Psoas muscle (tissue), 8 donors: ENCODE measurements around the gene IL5RA. TPM values are rescaled to one million over a fixed set of nuclear protein-coding genes. Genes with fewer than 3 reads are reported as not detected.

Experiments used
- ATAC-seq, 4 donors: fragments of 200-7000 bp; cut with Tn5 transposase; one replicate each; pipeline ENCODE4 v1.9.1; 2020; ENCODE audit warnings: moderate library complexity in 3 of 4, mild to moderate bottlenecking in 2 of 4
- DNase-seq, 2 donors: peaks; one replicate each; pipeline ENCODE4 v3.0.0-alpha.2; 2020
- H3K27ac ChIP-seq: fragments of 200-600 bp; one replicate; pipeline ENCODE4 v1.8.0; 2022
- H3K27me3 ChIP-seq, 3 donors: fragments of 200-600 bp in 1 of 3; one replicate each; pipeline versions ENCODE4 v1.6.1 to v1.8.0; 2013 to 2022; ENCODE audit warnings: low read length in 2 of 3, mild to moderate bottlenecking in 2 of 3, moderate library complexity in 1 of 3; ENCODE audit not compliant: insufficient read depth in 3 of 3
- H3K36me3 ChIP-seq, 2 donors: fragments of 200-600 bp in 1 of 2; one replicate each; pipeline versions ENCODE4 v1.6.1 to v1.8.0; 2013 to 2022; ENCODE audit warnings: low read depth in 1 of 2, mild to moderate bottlenecking in 1 of 2, moderate library complexity in 1 of 2; ENCODE audit not compliant: insufficient read depth in 1 of 2
- H3K4me1 ChIP-seq: fragments of 200-600 bp; one replicate; pipeline ENCODE4 v1.8.0; 2022
- H3K4me3 ChIP-seq: fragments of 200-600 bp; one replicate; pipeline ENCODE4 v1.8.0; 2022; ENCODE audit warnings: mild to moderate bottlenecking
- H3K9me3 ChIP-seq: fragments of 200-600 bp; one replicate; pipeline ENCODE4 v1.8.0; 2022
- CTCF ChIP-seq: fragments of 200-600 bp; IDR thresholded peaks from one replicate; pipeline ENCODE4 v1.8.0; 2022; ENCODE audit warnings: antibody characterized with exemption
- WGBS, 3 donors: extraction: QIAGEN DNeasy Blood & Tissue Kit; methylation state at CpG; one replicate each; pipeline versions ENCODE4 v1.1.6 to v1.1.7; 2013; 5-methylcytosine and 5-hydroxymethylcytosine counted together
- intact Hi-C, 2 donors: fragments of 100-400 bp; cut with DNase I; formaldehyde crosslinking; loops; one replicate each; pipeline versions ENCODE4 v1.11.0 to v1.14.2; 2022
- polyA plus RNA-seq, 3 donors: library from polyadenylated mRNA; stranded (reverse); fragments of 200-250 nt; gene quantifications; one replicate each; pipeline ENCODE4 v1.2.3, GENCODE V29; 2013
- total RNA-seq, 4 donors: library from RNA; stranded (reverse); fragmentation: NEBNext Ultra II Directional in 2 of 4; extraction: Animal tissue kit (Norgen Biotek cat#: 25700) in 2 of 4; gene quantifications; one replicate each; pipeline versions ENCODE4 v1.2.1 to v1.2.4, GENCODE V29; 2021 to 2023
- donor health status: healthy with polysubstance abuse.
- donor health status: DM: no; HTN: no; CAD: no; lungs with moderate emphysema.
- donor health status: Bipolar disorder and iron deficiency.
- donor health status: healthy.
- donor health status: DM: yes; HTN: yes; CAD: no.
- donor health status: DM: no; HTN: no; CAD: no.
- donor health status: DM: no; HTN: no; CAD: no.
- donor health status: DM: yes; HTN: yes; CAD: no.

Gene IL5RA
- total and polyA plus RNA-seq, 7 donors = 0.08 to 0.19 TPM; not detected in 5

GRCh38 chr3:3133500-3133899, 23.3 kb upstream of the IL5RA start:
- intact Hi-C loops = no loop called here
- ATAC-seq = no peak
- no peaks in the 10 kb centered on the region for H3K9me3 ChIP-seq
- H3K27me3 ChIP-seq = no peaks in the 10 kb centered on the region
- no peak overlapping the region for H3K27ac ChIP-seq
- TF ChIP-seq CTCF = no peak
- H3K4me3 ChIP-seq = no peak overlapping the region
- no peak for DNase-seq
- WGBS, 3 donors = 68 to 74% (median 74%) methylated on average over 6 of the region's 6 CpGs
- H3K4me1 ChIP-seq = no peaks in the 10 kb centered on the region
- H3K36me3 ChIP-seq = peaks cover 5 to 56% of the 10 kb centered on the region in 2 donors

- intact Hi-C loops = loop anchor here (5.0 kb wide), 1 partner anchor 48 kb away; the partner anchor contains the start of gene CRBN (in 2 of the 2)
- no peak overlapping the region for H3K27ac ChIP-seq
- H3K4me3 ChIP-seq = no peak overlapping the region
- peaks cover 8% of the 10 kb centered on the region for H3K4me1 ChIP-seq
- ATAC-seq = no peak
- DNase-seq = no peak
- no peaks in the 10 kb centered on the region for H3K9me3 ChIP-seq
- WGBS, 3 donors = 72 to 73% (median 73%) methylated on average over 5 of the region's 5 CpGs
- H3K27me3 ChIP-seq = no peaks in the 10 kb centered on the region
- H3K36me3 ChIP-seq = peaks cover 5 to 36% of the 10 kb centered on the region in 2 donors
- TF ChIP-seq CTCF = no peak
These were observed 19.4 kb upstream of the IL5RA start for GRCh38 chr3:3129579-3129978.

- Histone ChIP-seq H3K27me3 (no peaks in the 10 kb centered on the region), H3K9me3 (no peaks in the 10 kb centered on the region), H3K36me3 (peaks cover 5 to 26% of the 10 kb centered on the region in 2 donors), H3K4me1 (peaks cover 8% of the 10 kb centered on the region), H3K27ac (peak overlapping the region; percentile 99), H3K4me3 (peak overlapping the region; percentile 100)
- TF ChIP-seq CTCF = no peak
- no peak for DNase-seq
- no peak for ATAC-seq
- WGBS, 3 donors = 33 to 35% (median 33%) methylated on average over 20 of the region's 20 CpGs
- intact Hi-C loops = loop anchor here (5.0 kb wide), 1 partner anchor 50 kb away; the partner anchor contains the start of gene CRBN (in 2 of the 2)
These were observed 17.3 kb upstream of the IL5RA start for GRCh38 chr3:3127432-3128010.

GRCh38 chr3:3126477-3127431, 16.6 kb upstream of the IL5RA start, which contains the start of gene TRNT1:
TSS of gene TRNT1 (plus strand) at chr3:3126940. CDS start at chr3:3129041, 2,101 bp downstream.
- Histone ChIP-seq H3K27ac (peak within 1 kb of the TSS; percentile 99), H3K4me3 (peak within 1 kb of the TSS; percentile 100), H3K27me3 (no peaks in the 10 kb centered on the region), H3K4me1 (peaks cover 8% of the 10 kb centered on the region), H3K9me3 (no peaks in the 10 kb centered on the region), H3K36me3 (peaks cover 5 to 26% of the 10 kb centered on the region in 2 donors)
- 0% methylated on average over 70 to 100 of the region's 100 CpGs for WGBS, 3 donors
- ATAC-seq = peak; percentile 99 to 100 (median 100)
- intact Hi-C loops = loop anchor here (5.0 kb wide), 1 partner anchor 51 kb away; the partner anchor contains the start of gene CRBN (in 2 of the 2)
- no peak for TF ChIP-seq CTCF
- peak; percentile 97 to 98 for DNase-seq
